ENCODE data around the gene NEK11. TPM values are rescaled to one million over a fixed set of nuclear protein-coding genes. Genes with fewer than 3 reads are reported as not detected.

NEK11 gene
- total and polyA plus RNA-seq, 2 donors (not counting 3 experiments of a cell fraction or from before 2014, with no cell fraction given): 1.7 to 4.3 TPM

DNA sequence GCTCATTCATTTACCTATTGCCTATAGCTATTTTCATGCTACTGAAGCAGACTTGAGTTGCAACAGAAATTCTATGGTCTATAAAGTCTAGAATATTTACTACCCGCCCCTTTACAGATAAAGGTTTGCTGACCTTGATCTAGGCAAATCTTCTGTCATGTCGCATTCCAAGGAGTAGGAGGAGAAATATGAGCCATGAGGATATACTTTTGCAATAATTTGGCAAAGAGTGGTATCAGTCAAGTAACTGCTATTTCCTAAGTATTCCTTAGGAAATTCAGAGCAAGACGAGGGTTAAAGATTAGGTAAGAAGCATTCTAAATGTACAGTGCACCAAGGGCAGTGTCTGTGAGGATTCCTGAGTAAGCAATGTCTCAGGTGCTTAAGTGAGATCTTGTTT lies 233.8 kb downstream of the NEK11 start:
- TF ChIP-seq EZH2 (IDR thresholded peaks at IDR 0.05; ENCODE audit: borderline replicate concordance, low read depth, low read length, severe bottlenecking) (no peak), POLR2AphosphoS5 (IDR thresholded peaks at IDR 0.05; ENCODE audit: insufficient read depth, low read depth, low read length) (no peak), MYC (IDR thresholded peaks at IDR 0.05; ENCODE audit: low read depth, low read length) (no peak), JUN (IDR thresholded peaks at IDR 0.05; ENCODE audit: borderline replicate concordance, insufficient read depth, insufficient read length, low read depth) (no peak), CTCF (IDR thresholded peaks at IDR 0.05; ENCODE audit: extremely low read depth in 1 of 2, insufficient read depth in 1 of 2, low read depth in 1 of 2, low read length in 2 of 2) (no peak), POLR2A (IDR thresholded peaks at IDR 0.05; ENCODE audit: low read depth, low read length) (no peak), GATA2 (IDR thresholded peaks at IDR 0.05; ENCODE audit: insufficient read depth, insufficient read length, low read depth, low read length) (no peak), FOS (IDR thresholded peaks at IDR 0.05; ENCODE audit: borderline replicate concordance, insufficient read depth, low read length) (no peak)
- TF ChIP-seq, protein P1, sequence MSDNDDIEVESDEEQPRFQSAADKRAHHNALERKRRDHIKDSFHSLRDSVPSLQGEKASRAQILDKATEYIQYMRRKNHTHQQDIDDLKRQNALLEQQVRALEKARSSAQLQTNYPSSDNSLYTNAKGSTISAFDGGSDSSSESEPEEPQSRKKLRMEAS (IDR thresholded peaks at IDR 0.05; ENCODE audit: insufficient read depth, insufficient read length): no peak
- no peak overlapping the region for H3K9ac ChIP-seq (replicated peaks; ENCODE audit: extremely low read depth, insufficient read depth, low read length)
- no peak overlapping the region for H3K4me3 ChIP-seq (replicated peaks in 1 of 3; ENCODE audit: insufficient read depth in 1 of 3, low read depth in 1 of 3, low read length in 3 of 3)
- DNase-seq (ENCODE audit: low read depth, low spot score): no peak
- no peaks in the 10 kb centered on the region for H3K9me3 ChIP-seq (replicated peaks; ENCODE audit: control insufficient read depth, insufficient read depth, low read length)
- H3K4me1 ChIP-seq (ENCODE audit: control insufficient read depth, extremely low read depth, insufficient read depth, low read length): no peaks in the 10 kb centered on the region
- POLR2A ChIA-PET: no interaction called here
- H4K20me1 ChIP-seq (replicated peaks; ENCODE audit: control insufficient read depth, extremely low read depth, insufficient read depth, low read length): no peaks in the 10 kb centered on the region
- H3K79me2 ChIP-seq (ENCODE audit: control insufficient read depth, insufficient read depth, low read length): no peaks in the 10 kb centered on the region
- CTCF ChIA-PET: interaction anchor here (1.2 kb wide), 1 partner anchor 9 kb away, joined by 3 read pairs; no protein-coding TSS in a partner anchor
- BruUV-seq (replicated peaks): no TSS peak
- H3K36me3 ChIP-seq (ENCODE audit: control insufficient read depth in 2 of 2, extremely low read depth in 1 of 2, insufficient read depth in 2 of 2, low read length in 2 of 2): no peaks in the 10 kb centered on the region
- dilution Hi-C loops (cut with MboI; ENCODE audit: extremely low pct_ligation_motif_present, low sequenced_read_pairs) (no loop called here), intact Hi-C loops (cut with micrococcal nuclease) (no loop called here)
- H3K27ac ChIP-seq (ENCODE audit: insufficient read depth, low read depth, low read length): no peak overlapping the region
- no peaks in the 10 kb centered on the region for H3K27me3 ChIP-seq (ENCODE audit: control insufficient read depth in 2 of 2, insufficient read depth in 2 of 2, low read length in 2 of 2)
- no peak overlapping the region for H3K4me2 ChIP-seq (ENCODE audit: insufficient read depth, low read length)
- no peak overlapping the region for H2AFZ ChIP-seq (ENCODE audit: low read depth, low read length)
- no peak for FAIRE-seq
- H3K9me1 ChIP-seq (replicated peaks; ENCODE audit: control insufficient read depth, extremely low read depth, insufficient read depth, low read length): no peaks in the 10 kb centered on the region
